Upper lobe of left lung (tissue), 6 donors: ENCODE results near the gene TAF3. TPM values are rescaled to one million over a fixed set of nuclear protein-coding genes. Genes with fewer than 3 reads are reported as not detected.

Source experiments
- ATAC-seq, 2 donors: fragments of 200-7000 bp; cut with Tn5 transposase; one replicate each; pipeline ENCODE4 v1.9.1; 2022; ENCODE audit warnings: mild to moderate bottlenecking in 2 of 2, moderate library complexity in 2 of 2; ENCODE audit not compliant: low FRiP score in 2 of 2
- DNase-seq, 2 donors: peaks; one replicate each; pipeline ENCODE4 v3.0.0-alpha.2; 2019 to 2020
- H3K27ac ChIP-seq, 4 donors: fragments of 200-600 bp; sonication (generic); one replicate each; pipeline ENCODE4 v1.5.1; 2016 to 2019
- H3K27me3 ChIP-seq, 4 donors: fragments of 200-600 bp; sonication (generic); one replicate each; pipeline ENCODE4 v1.5.1; 2017 to 2019
- H3K36me3 ChIP-seq, 4 donors: fragments of 200-600 bp; sonication (generic); one replicate each; pipeline ENCODE4 v1.5.1; 2016 to 2019
- H3K4me1 ChIP-seq, 4 donors: fragments of 200-600 bp; sonication (generic); one replicate each; pipeline ENCODE4 v1.5.1; 2018 to 2019
- H3K4me3 ChIP-seq, 4 donors: fragments of 200-600 bp; sonication (generic); one replicate each; pipeline ENCODE4 v1.5.1; 2017 to 2019; ENCODE audit warnings: mild to moderate bottlenecking in 2 of 4, moderate library complexity in 1 of 4
- H3K9me3 ChIP-seq, 4 donors: fragments of 200-600 bp; sonication (generic); one replicate each; pipeline ENCODE4 v1.5.1; 2018 to 2019
- CTCF ChIP-seq, 6 experiments: fragments of 450-650 bp in 4 of 6; fragments of 200-600 bp in 2 of 6; sonication (generic) in 2 of 6; IDR thresholded peaks; one replicate each; pipeline ENCODE4 v1.5.1; 2016 to 2019; ENCODE audit warnings: antibody characterized with exemption in 6 of 6
- EP300 ChIP-seq, 4 donors: sonication (generic); formaldehyde crosslinking; IDR thresholded peaks; one replicate each; pipeline ENCODE4 v1.5.1; 2017; ENCODE audit warnings: antibody characterized with exemption in 4 of 4, control low read depth in 2 of 4
- POLR2A ChIP-seq, 4 donors: fragments of 450-650 bp; IDR thresholded peaks; one replicate each; pipeline ENCODE4 v1.5.1; 2016 to 2017; ENCODE audit warnings: antibody characterized with exemption in 4 of 4, mild to moderate bottlenecking in 2 of 4
- POLR2AphosphoS5 ChIP-seq, 2 donors: sonication (generic); formaldehyde crosslinking; IDR thresholded peaks; one replicate each; pipeline ENCODE4 v1.5.1; 2017; ENCODE audit warnings: antibody characterized with exemption in 2 of 2
- WGBS, 2 donors: methylation state at CpG; one replicate each; pipeline ENCODE4 v1.1.5; 2017 to 2018; 5-methylcytosine and 5-hydroxymethylcytosine counted together
- total RNA-seq, 6 donors: library from RNA; depleted of rRNA in 4 of 6; stranded (reverse); fragments of >200 nt in 4 of 6; gene quantifications; one replicate each; pipeline versions ENCODE4 v1.1.0 to v1.2.1, GENCODE V29; 2016 to 2021
- donor health status: DM: no; HTN: no; CAD: no; lungs with moderate emphysema.
- donor health status: DM: no; HTN: yes; CAD: no; lungs with severe emphysema.

TAF3 gene
- total RNA-seq, 6 donors from 2014 or later: 6.8 to 16.8 (median 10.1) TPM

GRCh38 chr10:7896297-7896696, 78.0 kb downstream of the TAF3 start:
- Histone ChIP-seq H3K4me1 (peaks cover 3 to 9% (median 5%) of the 10 kb centered on the region in 4 donors), H3K9me3 (no peaks in the 10 kb centered on the region), H3K27ac (no peak overlapping the region), H3K36me3 (peaks cover 0 to 5% (median 0%) of the 10 kb centered on the region in 4 donors), H3K27me3 (no peaks in the 10 kb centered on the region), H3K4me3 (no peak overlapping the region)
- DNase-seq (no peak), ATAC-seq (no peak)
- TF ChIP-seq POLR2AphosphoS5 (IDR thresholded peaks at IDR 0.05) (no peak), CTCF (IDR thresholded peaks at IDR 0.05) (no peak), EP300 (IDR thresholded peaks at IDR 0.05) (no peak), POLR2A (IDR thresholded peaks at IDR 0.05) (no peak)
- whole genome bisulfite sequencing, 2 donors: 92 to 93% methylated on average over 5 of the region's 5 CpGs

- H3K4me1 ChIP-seq: no peaks in the 10 kb centered on the region
Measured at GRCh38 chr10:7901256-7901655, 83.0 kb downstream of the TAF3 start.

GRCh38 chr10:7902413-7902812, 84.1 kb downstream of the TAF3 start:
- ATAC-seq (no peak), DNase-seq (no peak)
- no peak for TF ChIP-seq POLR2A (IDR thresholded peaks at IDR 0.05)
- Histone ChIP-seq H3K4me1 (no peaks in the 10 kb centered on the region), H3K36me3 (no peaks in the 10 kb centered on the region), H3K4me3 (no peak overlapping the region), H3K27me3 (no peaks in the 10 kb centered on the region), H3K9me3 (no peaks in the 10 kb centered on the region), H3K27ac (no peak overlapping the region)
- 79 to 88% methylated on average over 8 of the region's 8 CpGs for WGBS, 2 donors

More at GRCh38 chr10:7901256-7901655, 83.0 kb downstream of the TAF3 start:
- no peak overlapping the region for H3K4me3 ChIP-seq
- peaks cover 0 to 4% (median 0%) of the 10 kb centered on the region in 4 donors for H3K36me3 ChIP-seq
- DNase-seq (no peak), ATAC-seq (no peak)
- H3K9me3 ChIP-seq: no peaks in the 10 kb centered on the region
- no peaks in the 10 kb centered on the region for H3K27me3 ChIP-seq
- 96 to 100% methylated on average over 1 of the region's 1 CpG for WGBS, 2 donors
- no peak overlapping the region for H3K27ac ChIP-seq
- no peak for TF ChIP-seq EP300 (IDR thresholded peaks at IDR 0.05)
- TF ChIP-seq CTCF (IDR thresholded peaks at IDR 0.05): no peak
- TF ChIP-seq POLR2AphosphoS5 (IDR thresholded peaks at IDR 0.05): no peak
- TF ChIP-seq POLR2A (IDR thresholded peaks at IDR 0.05): no peak

- TF ChIP-seq POLR2A (IDR thresholded peaks at IDR 0.05) (no peak), EP300 (IDR thresholded peaks at IDR 0.05) (no peak)
- Histone ChIP-seq H3K4me3 (no peak overlapping the region), H3K27me3 (no peaks in the 10 kb centered on the region), H3K9me3 (no peaks in the 10 kb centered on the region), H3K36me3 (no peaks in the 10 kb centered on the region), H3K4me1 (no peaks in the 10 kb centered on the region), H3K27ac (no peak overlapping the region)
- DNase-seq: no peak
- 95 to 97% methylated on average over 12 of the region's 12 CpGs for WGBS, 2 donors
- ATAC-seq: no peak
Measured at GRCh38 chr10:7903851-7904250, 85.5 kb downstream of the TAF3 start.

GRCh38 chr10:7906128-7906527, 87.8 kb downstream of the TAF3 start:
- Histone ChIP-seq H3K4me3 (no peak overlapping the region), H3K4me1 (no peaks in the 10 kb centered on the region), H3K27me3 (no peaks in the 10 kb centered on the region), H3K36me3 (no peaks in the 10 kb centered on the region), H3K27ac (no peak overlapping the region), H3K9me3 (no peaks in the 10 kb centered on the region)
- TF ChIP-seq EP300 (IDR thresholded peaks at IDR 0.05) (no peak), CTCF (IDR thresholded peaks at IDR 0.05) (no peak), POLR2AphosphoS5 (IDR thresholded peaks at IDR 0.05) (no peak), POLR2A (IDR thresholded peaks at IDR 0.05) (no peak)
- WGBS, 2 donors: 90 to 92% methylated on average over 2 of the region's 2 CpGs
- ATAC-seq (no peak), DNase-seq (no peak)

- no peaks in the 10 kb centered on the region for H3K4me1 ChIP-seq
- no peak overlapping the region for H3K4me3 ChIP-seq
- WGBS, 2 donors: 81 to 87% methylated on average over 8 of the region's 8 CpGs
- H3K9me3 ChIP-seq: no peaks in the 10 kb centered on the region
- H3K27ac ChIP-seq: no peak overlapping the region
- no peak for TF ChIP-seq POLR2A (IDR thresholded peaks at IDR 0.05)
- no peak for TF ChIP-seq POLR2AphosphoS5 (IDR thresholded peaks at IDR 0.05)
- TF ChIP-seq EP300 (IDR thresholded peaks at IDR 0.05): no peak
- no peak for TF ChIP-seq CTCF (IDR thresholded peaks at IDR 0.05)
- ATAC-seq: no peak
- no peaks in the 10 kb centered on the region for H3K27me3 ChIP-seq
- DNase-seq: no peak
- H3K36me3 ChIP-seq: no peaks in the 10 kb centered on the region
Measured at GRCh38 chr10:7908541-7909210, 90.4 kb downstream of the TAF3 start.
